ENCODE measurements around the gene NCOA1. TPM values are rescaled to one million over a fixed set of nuclear protein-coding genes. Genes with fewer than 3 reads are reported as not detected.

Gene NCOA1
- polyA plus RNA-seq, 3 donors = 7.3 to 30.2 (median 10.2) TPM

- H4K20me1 ChIP-seq (ENCODE audit: insufficient read depth, low read length) = no peaks in the 10 kb centered on the region
- WGBS (ENCODE audit: insufficient coverage) = no CpG with 5 or more reads among the region's 5 CpGs
- Mint-ChIP-seq H3K4me3 (no peak overlapping the region), H3K36me3 (peaks cover 47 to 57% of the 10 kb centered on the region in 2 donors), H3K27ac (peak overlapping the region in 1 of 7 donors; percentile 18), H3K27me3 (ENCODE audit: low read depth in 3 of 3) (no peaks in the 10 kb centered on the region), H3K9me3 (no peaks in the 10 kb centered on the region), H3K4me1 (no peaks in the 10 kb centered on the region)
- no peak overlapping the region for H2AFZ ChIP-seq (ENCODE audit: insufficient read depth, low read depth, low read length, poor library complexity, severe bottlenecking)
- intact Hi-C loops (cut with micrococcal nuclease) = no loop called here
- no peak for DNase-seq
- no peak overlapping the region for H3K27ac ChIP-seq (ENCODE audit: low read depth in 1 of 2, low read length in 2 of 2)
- H3K4me3 ChIP-seq (replicated peaks in 1 of 3; ENCODE audit: low read depth in 2 of 3, low read length in 3 of 3) = no peak overlapping the region
- H3K4me2 ChIP-seq (replicated peaks; ENCODE audit: extremely low read depth, low read length, poor library complexity, severe bottlenecking) = no peak overlapping the region
- H3K9me3 ChIP-seq (replicated peaks in 1 of 2; ENCODE audit: control insufficient read depth in 1 of 2, insufficient read depth in 1 of 2, low read length in 2 of 2) = no peaks in the 10 kb centered on the region
- TF ChIP-seq, protein P1, sequence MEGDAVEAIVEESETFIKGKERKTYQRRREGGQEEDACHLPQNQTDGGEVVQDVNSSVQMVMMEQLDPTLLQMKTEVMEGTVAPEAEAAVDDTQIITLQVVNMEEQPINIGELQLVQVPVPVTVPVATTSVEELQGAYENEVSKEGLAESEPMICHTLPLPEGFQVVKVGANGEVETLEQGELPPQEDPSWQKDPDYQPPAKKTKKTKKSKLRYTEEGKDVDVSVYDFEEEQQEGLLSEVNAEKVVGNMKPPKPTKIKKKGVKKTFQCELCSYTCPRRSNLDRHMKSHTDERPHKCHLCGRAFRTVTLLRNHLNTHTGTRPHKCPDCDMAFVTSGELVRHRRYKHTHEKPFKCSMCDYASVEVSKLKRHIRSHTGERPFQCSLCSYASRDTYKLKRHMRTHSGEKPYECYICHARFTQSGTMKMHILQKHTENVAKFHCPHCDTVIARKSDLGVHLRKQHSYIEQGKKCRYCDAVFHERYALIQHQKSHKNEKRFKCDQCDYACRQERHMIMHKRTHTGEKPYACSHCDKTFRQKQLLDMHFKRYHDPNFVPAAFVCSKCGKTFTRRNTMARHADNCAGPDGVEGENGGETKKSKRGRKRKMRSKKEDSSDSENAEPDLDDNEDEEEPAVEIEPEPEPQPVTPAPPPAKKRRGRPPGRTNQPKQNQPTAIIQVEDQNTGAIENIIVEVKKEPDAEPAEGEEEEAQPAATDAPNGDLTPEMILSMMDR (IDR thresholded peaks at IDR 0.05) = no peak
- no peaks in the 10 kb centered on the region for H3K79me2 ChIP-seq (ENCODE audit: insufficient read depth, low read length)
- H3K9ac ChIP-seq (ENCODE audit: insufficient read depth, low read length, poor library complexity, severe bottlenecking) = no peak overlapping the region
- H3K36me3 ChIP-seq (replicated peaks in 1 of 2; ENCODE audit: control insufficient read depth in 1 of 2, insufficient read depth in 2 of 2, low read length in 2 of 2) = peaks cover 26 to 67% of the 10 kb centered on the region in 2 donors
- H3K27me3 ChIP-seq (ENCODE audit: control insufficient read depth in 2 of 2, insufficient read depth in 2 of 2, low read length in 2 of 2) = no peaks in the 10 kb centered on the region
- H3K4me1 ChIP-seq (ENCODE audit: control insufficient read depth in 1 of 2, insufficient read depth in 2 of 2, low read length in 2 of 2) = no peaks in the 10 kb centered on the region
Observed at GRCh38 chr2:24680196-24680595, 189.1 kb downstream of the NCOA1 start.

GRCh38 chr2:24682304-24682703, 191.2 kb downstream of the NCOA1 start:
- Mint-ChIP-seq H3K36me3 (peaks cover 43 to 58% of the 10 kb centered on the region in 2 donors), H3K4me3 (no peak overlapping the region), H3K27ac (no peak overlapping the region), H3K4me1 (no peaks in the 10 kb centered on the region), H3K27me3 (ENCODE audit: low read depth in 3 of 3) (no peaks in the 10 kb centered on the region), H3K9me3 (peaks cover 2 to 5% (median 2%) of the 10 kb centered on the region in 7 donors)
- Histone ChIP-seq H3K4me2 (replicated peaks; ENCODE audit: extremely low read depth, low read length, poor library complexity, severe bottlenecking) (no peak overlapping the region), H3K9me3 (replicated peaks in 1 of 2; ENCODE audit: control insufficient read depth in 1 of 2, insufficient read depth in 1 of 2, low read length in 2 of 2) (peaks cover 0 to 4% of the 10 kb centered on the region in 2 donors), H4K20me1 (ENCODE audit: insufficient read depth, low read length) (no peaks in the 10 kb centered on the region), H3K36me3 (replicated peaks in 1 of 2; ENCODE audit: control insufficient read depth in 1 of 2, insufficient read depth in 2 of 2, low read length in 2 of 2) (peaks cover 23 to 67% of the 10 kb centered on the region in 2 donors), H3K9ac (ENCODE audit: insufficient read depth, low read length, poor library complexity, severe bottlenecking) (no peak overlapping the region), H3K4me3 (replicated peaks in 1 of 3; ENCODE audit: low read depth in 2 of 3, low read length in 3 of 3) (no peak overlapping the region), H3K27ac (ENCODE audit: low read depth in 1 of 2, low read length in 2 of 2) (no peak overlapping the region), H3K79me2 (ENCODE audit: insufficient read depth, low read length) (no peaks in the 10 kb centered on the region), H3K27me3 (ENCODE audit: control insufficient read depth in 2 of 2, insufficient read depth in 2 of 2, low read length in 2 of 2) (no peaks in the 10 kb centered on the region), H2AFZ (ENCODE audit: insufficient read depth, low read depth, low read length, poor library complexity, severe bottlenecking) (no peak overlapping the region), H3K4me1 (ENCODE audit: control insufficient read depth in 1 of 2, insufficient read depth in 2 of 2, low read length in 2 of 2) (no peaks in the 10 kb centered on the region)
- intact Hi-C loops (cut with micrococcal nuclease) = no loop called here
- TF ChIP-seq, protein P1 (IDR thresholded peaks at IDR 0.05) = no peak
- 95% methylated on average over 3 of the region's 7 CpGs for WGBS (ENCODE audit: insufficient coverage)
- no peak for DNase-seq

Measured in CD14-positive monocyte (primary cell).